ENCODE measurements around the gene CERKL. TPM values are rescaled to one million over a fixed set of nuclear protein-coding genes. Genes with fewer than 3 reads are reported as not detected.

Gene CERKL
- total and polyA plus RNA-seq, 2 of the 13 experiments (the other 11 are each of a cell fraction or from before 2014, with no cell fraction given): not detected

- WGBS (ENCODE audit: low lambda C conversion rate): 51% methylated on average over 34 of the region's 38 CpGs
- in situ Hi-C loops (cut with HindIII; ENCODE audit: extremely low pct_ligation_motif_present, low pct_unique_long_range_greater_than_20kb): no loop called here
- DNase-seq (ENCODE audit: low spot score) (no peak), ATAC-seq (no peak), FAIRE-seq (no peak)
- no peaks in the 10 kb centered on the region for H3K79me2 ChIP-seq (ENCODE audit: insufficient read depth, low read length)
- intact Hi-C loops (cut with micrococcal nuclease; ENCODE audit: unreplicated experiment): no loop called here
- H3K9ac ChIP-seq (ENCODE audit: insufficient read depth, low read depth, low read length): no peak overlapping the region
- no peak for TF ChIP-seq ATF2 (CRISPR knock-in tag; IDR thresholded peaks at IDR 0.05)
- no peak for TF ChIP-seq ZNF772 (CRISPR knock-in tag; IDR thresholded peaks at IDR 0.05)
- no peak for TF ChIP-seq ZNF672 (CRISPR knock-in tag; IDR thresholded peaks at IDR 0.05)
- no peak for TF ChIP-seq RFX1 (IDR thresholded peaks at IDR 0.05)
- TF ChIP-seq PAX8 (CRISPR knock-in tag; IDR thresholded peaks at IDR 0.05; ENCODE audit: borderline replicate concordance): no peak
- no peak for TF ChIP-seq GRHL1 (CRISPR knock-in tag; conservative IDR thresholded peaks at IDR 0.05)
- no peak for TF ChIP-seq TMF1 (CRISPR knock-in tag; IDR thresholded peaks at IDR 0.05; ENCODE audit: low read depth)
- TF ChIP-seq ZNF782 (CRISPR knock-in tag; IDR thresholded peaks at IDR 0.05; ENCODE audit: borderline replicate concordance): no peak
- no peak for TF ChIP-seq ZNF136 (CRISPR knock-in tag; IDR thresholded peaks at IDR 0.05; ENCODE audit: low read depth)
- TF ChIP-seq PHF8 (CRISPR knock-in tag; IDR thresholded peaks at IDR 0.05): no peak
- TF ChIP-seq POLR2G (IDR thresholded peaks at IDR 0.05; ENCODE audit: low read depth, low read length): no peak
- TF ChIP-seq GABPB1 (CRISPR knock-in tag; IDR thresholded peaks at IDR 0.05): no peak
- no peak for TF ChIP-seq SP5 (CRISPR knock-in tag; IDR thresholded peaks at IDR 0.05; ENCODE audit: borderline replicate concordance, low read depth)
- H3K36me3 ChIP-seq (replicated peaks in 1 of 2; ENCODE audit: control insufficient read depth in 1 of 2, insufficient read depth in 2 of 2, low read length in 2 of 2): no peaks in the 10 kb centered on the region
- peaks cover 9 to 54% of the 10 kb centered on the region in 2 experiments for H3K27me3 ChIP-seq (ENCODE audit: control insufficient read depth in 1 of 2, insufficient read depth in 2 of 2, low read length in 2 of 2)
- no peak overlapping the region for H3K4me2 ChIP-seq (ENCODE audit: low read depth, low read length)
- ChIA-PET POLR2A (no interaction called here), CTCF (ENCODE audit: low intra/inter-chr PET ratio, low total read pairs) (no interaction called here)
- no peaks in the 10 kb centered on the region; the same call in 1 of the 2 replicates for H4K20me1 ChIP-seq (ENCODE audit: insufficient read depth, low read length)
- H3K9me3 ChIP-seq (ENCODE audit: low read length): no peaks in the 10 kb centered on the region
- BruUV-seq (replicated peaks): no TSS peak
- no peaks in the 10 kb centered on the region for H3K4me1 ChIP-seq (ENCODE audit: insufficient read depth, low read length)
- H2AFZ ChIP-seq (ENCODE audit: low read length): no peak overlapping the region
- H3K4me3 ChIP-seq (replicated peaks in 1 of 3; ENCODE audit: insufficient read depth in 1 of 3, low read depth in 2 of 3, low read length in 3 of 3): no peak overlapping the region
- no peak overlapping the region for H3K27ac ChIP-seq (ENCODE audit: extremely low read length, insufficient read depth, low read length)
Observed at GRCh38 chr2:181680937-181681811, 24.3 kb upstream of the CERKL start.
